WTC11 (cell line): ENCODE data around the gene NOTCH4. TPM values are rescaled to one million over a fixed set of nuclear protein-coding genes. Genes with fewer than 3 reads are reported as not detected.
"Not testable (repeated sequence)": the region's sequence is repeated elsewhere in the genome, so short reads cannot be mapped to it uniquely, and the experiment has no call there.

Source experiments
- ATAC-seq: fragments of 200-7000 bp; cut with Tn5 transposase; 2 replicates; pipeline ENCODE4 v1.10.0; 2021; ENCODE audit warnings: mild to moderate bottlenecking, moderate library complexity
- CTCF ChIA-PET: fragments of 300-600 bp; sonication (Branson Sonifier 250); formaldehyde crosslinking; loops from one replicate; lab custom pipeline; 2021; ENCODE audit warnings: antibody characterized with exemption; lab: Charles Lee
- POLR2A ChIA-PET: fragments of 350-600 bp; sonication (Branson Sonifier 250); formaldehyde crosslinking; loops from one replicate; lab custom pipeline; 2021; ENCODE audit warnings: antibody characterized with exemption; lab: Charles Lee
- DNase-seq: peaks from one replicate; pipeline ENCODE4 v3.0.0; 2021; ENCODE audit warnings: low spot score
- H3K27ac Mint-ChIP-seq: 2 replicates; pipeline ENCODE4 v1.8.0; 2021; ENCODE audit warnings: mixed read lengths
- H3K27me3 Mint-ChIP-seq: 2 replicates; pipeline ENCODE4 v1.8.0; 2021; ENCODE audit warnings: low read depth, mild to moderate bottlenecking, moderate library complexity, mixed read lengths
- H3K36me3 Mint-ChIP-seq: 2 replicates; pipeline ENCODE4 v1.8.0; 2021; ENCODE audit warnings: mixed read lengths
- H3K4me1 Mint-ChIP-seq: 2 replicates; pipeline ENCODE4 v1.8.0; 2022; ENCODE audit warnings: mixed read lengths
- H3K4me3 Mint-ChIP-seq: 2 replicates; pipeline ENCODE4 v1.8.0; 2021; ENCODE audit warnings: mild to moderate bottlenecking, moderate library complexity, mixed read lengths
- H3K9me3 Mint-ChIP-seq: 2 replicates; pipeline ENCODE4 v1.8.0; 2021; ENCODE audit warnings: mixed read lengths
- ATF3 ChIP-seq: sonication (generic); formaldehyde crosslinking; conservative IDR thresholded peaks from 2 replicates; pipeline ENCODE4 v1.8.1; 2022; ENCODE audit warnings: mild to moderate bottlenecking, missing genetic modification reagents
- CREM ChIP-seq: sonication (generic); formaldehyde crosslinking; IDR thresholded peaks from 2 replicates; pipeline ENCODE4 v1.8.1; 2022; ENCODE audit warnings: mild to moderate bottlenecking, missing genetic modification reagents, moderate library complexity
- E2F5 ChIP-seq: sonication (generic); formaldehyde crosslinking; IDR thresholded peaks from 2 replicates; pipeline ENCODE4 v1.8.1; 2022; ENCODE audit warnings: mild to moderate bottlenecking, moderate library complexity, missing genetic modification reagents
- EMX1 ChIP-seq: fragments of 250-450 bp; sonication (Bioruptor Pico); IDR thresholded peaks from 2 replicates; pipeline ENCODE4 v1.8.0; 2021; ENCODE audit warnings: mild to moderate bottlenecking
- ERG ChIP-seq: fragments of 250-450 bp; sonication (Bioruptor Pico); IDR thresholded peaks from 2 replicates; pipeline ENCODE4 v1.8.0; 2021; ENCODE audit warnings: mild to moderate bottlenecking
- ETV6 ChIP-seq: sonication (generic); formaldehyde crosslinking; IDR thresholded peaks from 2 replicates; pipeline ENCODE4 v1.8.1; 2022; ENCODE audit warnings: mild to moderate bottlenecking, missing genetic modification reagents
- FOXP4 ChIP-seq: sonication (generic); formaldehyde crosslinking; IDR thresholded peaks from 2 replicates; pipeline ENCODE4 v1.8.0; 2022; ENCODE audit warnings: mild to moderate bottlenecking, missing genetic modification reagents
- GABPB1 ChIP-seq: sonication (generic); formaldehyde crosslinking; IDR thresholded peaks from 2 replicates; pipeline ENCODE4 v1.8.1; 2023; ENCODE audit warnings: mild to moderate bottlenecking, missing genetic modification reagents
- HMGA2 ChIP-seq: fragments of 250-450 bp; sonication (Bioruptor Pico); IDR thresholded peaks from 2 replicates; pipeline ENCODE4 v1.4.0; 2021; ENCODE audit warnings: mild to moderate bottlenecking, moderate library complexity
- KAT7 ChIP-seq: sonication (generic); formaldehyde crosslinking; IDR thresholded peaks from 2 replicates; pipeline ENCODE4 v1.8.1; 2023; ENCODE audit warnings: missing genetic modification reagents, mild to moderate bottlenecking, borderline replicate concordance
- NFYB ChIP-seq: sonication (generic); formaldehyde crosslinking; conservative IDR thresholded peaks from 2 replicates; pipeline ENCODE4 v1.8.0; 2022; ENCODE audit warnings: low read depth, missing genetic modification reagents
- NR1H2 ChIP-seq: sonication (generic); formaldehyde crosslinking; IDR thresholded peaks from 2 replicates; pipeline ENCODE4 v1.9.0; 2021; ENCODE audit warnings: mild to moderate bottlenecking, moderate library complexity, missing genetic modification reagents
- RELA ChIP-seq: sonication (generic); formaldehyde crosslinking; IDR thresholded peaks from 2 replicates; pipeline ENCODE4 v1.8.1; 2022; ENCODE audit warnings: missing genetic modification reagents, mild to moderate bottlenecking, borderline replicate concordance
- TP53 ChIP-seq: sonication (generic); formaldehyde crosslinking; IDR thresholded peaks from 2 replicates; pipeline ENCODE4 v1.8.1; 2023; ENCODE audit warnings: mild to moderate bottlenecking, missing genetic modification reagents
- ZNF121 ChIP-seq: sonication (generic); formaldehyde crosslinking; IDR thresholded peaks from 2 replicates; pipeline ENCODE4 v1.8.0; 2023; ENCODE audit warnings: missing genetic modification reagents
- total RNA-seq: library from RNA; stranded (reverse); gene quantifications from 3 replicates; pipeline ENCODE4 v1.2.3, GENCODE V29; 2021

The NOTCH4 gene
- total RNA-seq, 1 experiment from 2014 or later, result 2.6 TPM

GRCh38 chr6:32213649-32214048 lies 10.2 kb downstream of the NOTCH4 start (continued):
- TF ChIP-seq NFYB, result no peak
- no peak for TF ChIP-seq TP53 (CRISPR knock-in tag)
- no peak for TF ChIP-seq E2F5 (CRISPR knock-in tag)

- TF ChIP-seq FOXP4 (CRISPR knock-in tag) (no peak), ETV6 (CRISPR knock-in tag) (no peak), RELA (no peak)
- TF ChIP-seq, all 79 proteins: peak for 0
- Mint-ChIP-seq H3K4me3 (no peak overlapping the region), H3K27ac (0 out of 2 replicates have a peak overlapping the region, but pooled peaks have one; percentile 10), H3K9me3 (no peaks in the 10 kb centered on the region), H3K4me1 (no peaks in the 10 kb centered on the region), H3K27me3 (peaks cover 4% of the 10 kb centered on the region; the same call in 1 of the 2 replicates), H3K36me3 (no peaks in the 10 kb centered on the region)
- POLR2A ChIA-PET, result no interaction called here
- ATAC-seq (no peak; the same call in 1 of the 2 replicates), DNase-seq (no peak)
- CTCF ChIA-PET, result interaction anchor here (1.6 kb wide), 1 partner anchor 16 kb away, joined by 5 read pairs; no protein-coding TSS in a partner anchor
Measured at GRCh38 chr6:32212076-32212760, 11.6 kb downstream of the NOTCH4 start.

- H3K4me3 Mint-ChIP-seq, CTCF ChIA-PET, H3K27ac Mint-ChIP-seq, POLR2A ChIA-PET, H3K36me3 Mint-ChIP-seq, ATAC-seq, DNase-seq, H3K4me1 Mint-ChIP-seq, H3K9me3 Mint-ChIP-seq, H3K27me3 Mint-ChIP-seq: not testable (repeated sequence)
Measured at GRCh38 chr6:32211432-32211831, 12.4 kb downstream of the NOTCH4 start.

GRCh38 chr6:32210191-32210601 lies 13.7 kb downstream of the NOTCH4 start:
- TF ChIP-seq NR1H2 (no peak), GABPB1 (CRISPR knock-in tag) (peak; percentile 67; the same call in 1 of the 2 replicates), ZNF121 (CRISPR knock-in tag) (no peak)
- Mint-ChIP-seq H3K27me3 (peaks cover 4% of the 10 kb centered on the region; the same call in 1 of the 2 replicates), H3K4me3 (no peak overlapping the region), H3K36me3 (no peaks in the 10 kb centered on the region), H3K27ac (no peak overlapping the region), H3K4me1 (no peaks in the 10 kb centered on the region), H3K9me3 (peaks cover 7% of the 10 kb centered on the region; the same call in 1 of the 2 replicates)
- ChIA-PET POLR2A (no interaction called here), CTCF (no interaction called here)
- ATAC-seq, result no peak
- no peak for DNase-seq

- no peak overlapping the region for H3K27ac Mint-ChIP-seq
- H3K4me1 Mint-ChIP-seq, result no peaks in the 10 kb centered on the region
- H3K4me3 Mint-ChIP-seq, result no peak overlapping the region
- peaks cover 4% of the 10 kb centered on the region for H3K27me3 Mint-ChIP-seq
- no peak for DNase-seq
- ATAC-seq, result no peak
- ChIA-PET CTCF (no interaction called here), POLR2A (no interaction called here)
- TF ChIP-seq ERG (no peak), EMX1 (CRISPR knock-in tag) (no peak), GABPB1 (CRISPR knock-in tag) (peak; percentile 95), HMGA2 (CRISPR knock-in tag) (no peak), KAT7 (CRISPR knock-in tag) (no peak), NR1H2 (no peak), CREM (CRISPR knock-in tag) (no peak), ATF3 (CRISPR knock-in tag) (no peak)
- no peaks in the 10 kb centered on the region for H3K36me3 Mint-ChIP-seq
- H3K9me3 Mint-ChIP-seq, result peaks cover 7% of the 10 kb centered on the region; the same call in 1 of the 2 replicates
Measured at GRCh38 chr6:32208996-32209395, 14.9 kb downstream of the NOTCH4 start.
